Measurements from ENCODE around the gene AKR1B1.

The AKR1B1 gene

GRCh38 chr7:134446446-134446845 lies 12.5 kb downstream of the AKR1B1 start:
- no peak for DNase-seq

- DNase-seq, result no peak
These were observed 14.0 kb downstream of the AKR1B1 start for GRCh38 chr7:134444961-134445315.

DNA sequence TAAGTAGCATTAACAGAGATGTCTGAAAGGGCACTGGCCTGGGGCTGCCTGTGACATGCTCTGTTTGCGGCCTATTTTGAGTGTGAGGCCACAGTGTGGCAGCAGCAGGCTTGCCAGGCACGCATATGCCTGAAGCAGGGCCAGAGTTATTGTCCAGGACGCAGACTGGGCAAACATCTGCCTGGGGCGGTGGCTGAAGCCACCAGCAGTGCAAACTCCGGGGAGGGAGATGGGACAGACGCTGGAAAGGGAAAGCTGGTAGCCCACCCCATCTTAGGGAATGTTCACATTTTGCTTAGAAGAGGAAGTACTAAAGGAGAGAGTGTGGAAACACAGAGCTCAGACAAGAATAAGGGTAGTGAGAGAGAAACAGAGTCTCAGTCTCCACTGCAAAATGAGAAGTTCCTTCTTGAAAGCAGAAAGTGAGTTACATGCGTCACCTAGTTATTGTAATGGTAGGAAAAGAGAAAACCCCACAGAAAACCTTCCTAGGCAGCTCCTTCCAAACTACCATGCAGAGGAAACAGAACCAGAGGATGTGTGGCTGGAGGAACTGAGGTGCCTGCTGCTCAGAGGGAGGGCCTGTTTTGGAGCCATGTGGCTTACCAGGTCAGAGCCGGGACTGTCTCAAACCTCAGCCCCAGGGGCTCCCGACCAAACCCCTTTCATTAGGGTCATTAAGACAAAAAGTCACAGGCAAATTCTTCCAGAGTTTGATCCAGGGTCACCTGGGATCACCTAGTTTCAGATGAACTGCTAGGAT lies 14.5 kb downstream of the AKR1B1 start:
- peak in 38 of 51 donors; percentile 8 to 71 (median 40) for DNase-seq

GRCh38 chr7:134443396-134444070 lies 15.4 kb downstream of the AKR1B1 start:
- no peak for DNase-seq

DNA sequence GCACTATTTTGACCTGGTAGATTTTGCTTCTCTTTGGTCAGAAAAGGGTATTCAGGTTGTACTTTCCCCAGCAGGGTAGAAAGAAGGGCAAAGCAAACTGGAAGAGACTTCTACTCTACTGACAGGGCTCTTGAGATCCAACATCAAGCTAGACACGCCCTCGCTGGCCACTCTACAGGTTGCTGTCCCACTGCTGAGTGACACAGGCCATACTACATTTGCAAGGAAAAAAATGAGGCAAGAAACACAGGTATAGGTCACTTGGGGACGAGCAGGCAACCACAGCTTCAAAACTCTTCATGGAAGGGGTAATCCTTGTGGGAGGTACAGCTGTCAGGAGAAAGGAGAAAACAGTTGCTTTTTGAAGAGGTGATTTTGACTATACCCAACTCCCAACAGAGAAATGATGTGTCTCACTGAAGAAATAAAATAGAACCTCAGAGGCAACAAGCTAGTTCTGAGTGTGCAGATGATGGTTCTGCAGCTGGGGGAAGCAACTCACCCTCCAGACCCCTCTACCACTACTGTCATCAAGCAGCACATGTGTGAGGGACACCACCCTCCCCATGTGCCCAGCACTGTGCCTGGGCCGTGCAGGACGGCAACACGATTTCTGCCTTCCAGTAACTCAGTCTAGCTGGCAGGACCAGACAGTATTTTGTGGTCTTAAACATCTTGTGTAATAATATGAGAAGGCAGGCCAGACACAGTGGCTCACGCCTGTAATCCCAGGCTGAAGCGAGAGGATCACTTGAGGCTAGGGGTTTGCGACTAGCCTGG lies 16.3 kb downstream of the AKR1B1 start:
- DNase-seq, result no peak

DNA sequence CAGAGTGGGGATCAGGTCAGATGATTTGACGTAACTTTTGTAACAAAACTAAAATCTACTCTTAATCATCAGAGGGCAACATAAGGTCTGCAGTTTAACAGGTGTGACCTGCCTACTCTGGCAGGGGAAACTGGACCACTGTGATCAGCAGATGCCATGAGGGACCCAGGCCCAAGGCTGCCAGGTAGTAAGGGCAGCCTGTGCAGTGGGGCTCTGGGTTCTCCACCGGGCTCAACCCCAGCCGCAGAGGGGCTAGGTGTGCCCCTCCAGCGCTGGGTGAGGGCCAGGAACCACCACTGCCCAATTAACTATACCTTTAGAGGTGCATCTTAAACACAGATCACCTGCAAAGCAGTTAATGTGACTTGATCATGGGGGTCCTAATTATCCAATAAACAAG lies 17.6 kb downstream of the AKR1B1 start:
- DNase-seq, result no peak

GRCh38 chr7:134440476-134440875 lies 18.4 kb downstream of the AKR1B1 start:
- DNase-seq, result no peak

DNA sequence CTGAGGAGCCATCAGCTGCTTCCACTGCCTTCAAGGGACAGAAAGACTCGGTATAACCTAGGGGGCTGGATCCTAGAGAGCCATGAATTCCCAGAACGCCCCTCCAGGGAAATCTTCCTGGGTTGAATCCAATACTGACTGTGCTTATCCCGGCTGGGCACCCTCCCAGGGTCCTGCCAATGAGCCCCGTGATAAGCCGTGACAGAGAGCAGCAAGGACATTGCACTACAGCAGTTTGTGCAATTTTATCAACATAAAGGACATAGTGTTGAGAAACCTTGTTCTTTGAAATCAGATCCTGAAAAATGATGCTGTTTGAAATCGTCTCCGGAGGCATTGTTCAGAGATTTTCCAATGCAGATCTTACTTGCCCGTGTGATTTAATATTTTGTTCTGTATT lies 18.8 kb downstream of the AKR1B1 start:
- DNase-seq, result no peak

DNA sequence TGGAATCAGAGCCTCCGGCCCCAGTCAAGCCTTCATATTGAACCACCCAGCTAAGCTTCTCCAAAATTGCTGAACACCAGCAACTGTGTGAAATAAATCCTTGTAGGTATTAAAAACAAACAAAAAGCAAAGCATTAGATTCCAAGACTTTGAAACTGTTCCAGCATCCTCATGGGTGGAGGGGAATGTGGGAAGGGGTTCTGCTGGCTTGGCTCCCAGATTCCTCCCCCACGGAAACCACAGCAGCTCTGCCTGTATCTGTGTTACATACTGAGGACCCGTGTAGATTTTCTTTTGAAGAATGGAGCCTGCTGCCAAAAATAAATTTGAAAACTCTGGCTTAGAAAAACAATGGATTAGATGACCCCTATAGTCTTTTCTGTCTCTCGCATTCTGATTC lies 20.0 kb downstream of the AKR1B1 start:
- no peak for DNase-seq

GRCh38 chr7:134435161-134435920 lies 23.6 kb downstream of the AKR1B1 start:
- DNase-seq, result no peak

DNA sequence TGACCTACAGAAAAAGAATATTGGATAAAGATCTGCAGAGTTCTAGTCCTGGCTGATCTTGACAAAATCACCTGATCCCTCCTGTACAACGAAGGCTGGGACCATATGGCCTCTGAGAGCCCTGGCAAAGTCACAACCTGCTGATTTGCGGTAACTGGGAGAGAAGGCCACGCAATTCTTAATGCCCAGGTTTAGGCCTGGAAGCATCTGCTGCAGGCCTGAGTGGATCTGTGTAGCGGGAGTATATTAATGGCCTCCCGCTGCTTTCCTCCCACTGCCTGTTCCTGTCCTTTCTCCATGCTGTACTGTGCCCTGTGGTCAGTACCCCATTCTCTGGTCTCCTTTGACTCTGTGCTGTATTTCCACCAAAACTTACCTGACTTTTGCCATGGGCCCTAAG lies 24.2 kb downstream of the AKR1B1 start:
- DNase-seq, result no peak

DNA sequence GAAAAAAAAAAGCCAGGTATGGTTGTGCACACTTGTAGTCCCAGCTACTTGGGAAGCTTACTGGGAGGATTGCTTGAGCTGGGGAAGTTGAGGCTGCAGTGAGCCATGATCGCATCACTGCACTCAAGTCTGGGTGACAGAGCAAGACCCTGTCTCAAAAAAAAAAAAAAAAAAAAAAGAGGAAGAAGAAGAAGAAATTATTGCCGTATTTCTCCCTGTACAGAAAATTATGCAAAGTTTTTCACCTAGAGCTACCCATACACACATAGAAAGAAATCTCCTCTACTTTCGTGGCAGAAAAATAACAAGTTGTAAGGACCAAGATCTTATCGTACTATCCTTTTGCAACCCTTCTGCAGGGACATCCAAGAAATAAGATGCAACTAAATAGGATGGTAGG lies 25.5 kb downstream of the AKR1B1 start:
- DNase-seq, result no peak

DNA sequence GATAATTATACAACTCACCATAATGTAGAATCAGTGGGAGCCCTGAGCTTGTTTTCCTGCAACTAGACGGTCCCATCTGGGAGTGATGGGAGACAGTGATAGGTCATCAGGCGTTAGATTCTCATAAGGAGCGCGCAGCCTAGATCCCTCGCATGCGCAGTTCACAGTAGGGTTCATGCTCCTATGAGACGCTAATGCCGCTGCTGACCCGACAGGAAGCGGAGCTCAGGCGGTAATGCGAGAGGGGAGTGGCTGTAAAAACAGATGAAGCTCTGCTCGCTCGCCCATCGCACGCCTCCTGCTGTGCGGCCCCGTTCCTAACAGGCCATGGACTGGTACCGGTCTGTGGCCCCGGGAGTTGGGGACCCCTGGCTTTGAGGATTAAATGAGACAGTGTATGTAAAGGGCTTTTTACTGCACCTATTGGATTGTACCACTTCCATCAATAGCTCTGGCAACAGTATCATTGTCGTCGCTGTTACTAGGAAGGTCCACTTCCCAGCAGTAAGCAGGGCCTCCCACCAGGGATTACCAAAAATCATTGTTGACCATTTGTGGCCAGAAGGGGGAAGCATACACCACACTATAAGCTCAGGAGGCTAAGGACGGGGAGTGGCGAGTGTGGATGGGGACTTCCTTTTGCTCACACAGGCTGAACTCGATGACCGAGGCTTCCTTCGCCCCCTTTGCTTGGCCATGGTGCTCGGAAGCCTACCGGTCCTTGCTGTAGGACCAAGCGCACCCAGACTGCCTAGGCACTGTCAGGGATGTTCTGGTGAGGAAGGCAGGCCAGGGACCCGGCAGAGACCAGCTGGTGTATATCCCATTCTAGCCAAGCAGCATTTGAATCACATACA lies 26.4 kb downstream of the AKR1B1 start:
- peak; percentile 22 to 90 (median 66) for DNase-seq

DNA sequence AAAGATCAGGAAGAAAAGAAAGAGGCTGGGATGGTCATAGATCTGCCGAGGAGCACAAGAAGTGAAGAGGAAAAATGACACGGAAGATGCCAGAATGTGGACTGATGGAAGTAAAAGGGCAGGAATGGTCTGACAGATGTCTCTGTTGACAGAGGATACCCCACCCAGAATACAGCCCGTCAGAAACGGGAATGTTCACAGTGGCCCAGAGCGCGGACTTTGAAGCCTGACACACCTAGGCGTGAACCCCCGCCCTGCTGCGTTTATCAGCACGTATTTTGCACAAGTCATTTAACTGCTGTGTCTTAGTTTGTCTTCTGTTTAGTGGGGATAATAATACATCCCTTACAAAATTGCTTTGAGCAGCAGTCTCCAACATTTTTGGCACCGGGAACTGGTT lies 27.1 kb downstream of the AKR1B1 start:
- no peak for DNase-seq

DNA sequence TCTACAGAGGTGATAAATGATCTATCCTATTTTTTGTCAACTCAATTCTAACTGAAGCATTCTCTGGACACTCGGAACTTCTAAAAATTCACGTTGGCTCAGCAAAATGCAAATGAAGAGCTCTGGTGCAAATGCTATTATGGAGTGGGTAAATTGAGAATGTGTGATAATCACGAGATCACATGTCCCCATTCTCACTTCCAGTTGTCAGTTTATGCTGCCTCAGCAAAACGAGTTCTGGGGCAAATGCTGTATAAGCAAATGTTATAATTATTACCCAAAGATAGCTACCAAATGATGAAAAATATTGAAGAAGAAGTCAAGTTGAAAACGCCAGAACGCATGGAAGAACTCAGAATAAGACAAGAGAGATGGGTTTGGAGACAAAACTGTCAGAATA lies 29.4 kb downstream of the AKR1B1 start:
- DNase-seq, result no peak

DNA sequence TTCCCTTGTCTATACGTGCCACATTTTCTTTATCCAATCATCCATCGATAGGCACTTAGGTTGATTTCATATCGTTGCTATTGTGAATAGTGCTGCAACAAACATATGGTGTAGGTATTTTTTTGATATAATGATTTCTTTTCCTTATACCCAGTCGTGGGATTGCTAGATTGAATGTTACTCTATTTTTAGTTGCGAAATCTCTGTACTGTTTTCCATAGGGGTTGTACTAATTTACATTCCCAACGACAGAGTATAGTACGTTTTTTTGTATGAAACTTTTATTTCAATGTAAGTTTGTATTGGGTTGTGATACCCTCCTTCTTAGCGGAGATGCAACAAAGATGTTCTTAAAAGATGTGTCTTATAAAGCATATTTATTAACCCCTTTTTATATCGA lies 30.0 kb downstream of the AKR1B1 start:
- no peak for DNase-seq

GRCh38 chr7:134427896-134428295 lies 31.0 kb downstream of the AKR1B1 start:
- DNase-seq, result no peak

DNA sequence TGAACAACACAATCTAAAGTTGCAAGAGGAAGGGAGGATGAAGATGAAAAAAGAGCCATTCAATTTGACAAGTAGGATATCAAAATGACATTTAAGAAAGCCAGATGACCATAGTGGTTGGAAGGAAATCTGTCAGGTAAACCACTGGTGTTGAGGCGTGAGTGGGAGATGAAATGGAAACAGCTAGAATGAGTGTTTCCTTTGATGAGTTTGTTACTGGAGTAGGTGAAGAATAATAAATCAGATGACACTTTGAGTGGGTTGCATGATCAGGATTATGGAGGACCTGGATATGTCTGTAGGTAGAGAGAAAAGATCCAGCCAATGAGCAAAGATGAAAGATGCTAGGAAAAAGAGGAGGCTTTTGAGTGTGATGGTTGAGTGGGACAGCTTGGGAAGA lies 33.1 kb downstream of the AKR1B1 start:
- no peak for DNase-seq

DNA sequence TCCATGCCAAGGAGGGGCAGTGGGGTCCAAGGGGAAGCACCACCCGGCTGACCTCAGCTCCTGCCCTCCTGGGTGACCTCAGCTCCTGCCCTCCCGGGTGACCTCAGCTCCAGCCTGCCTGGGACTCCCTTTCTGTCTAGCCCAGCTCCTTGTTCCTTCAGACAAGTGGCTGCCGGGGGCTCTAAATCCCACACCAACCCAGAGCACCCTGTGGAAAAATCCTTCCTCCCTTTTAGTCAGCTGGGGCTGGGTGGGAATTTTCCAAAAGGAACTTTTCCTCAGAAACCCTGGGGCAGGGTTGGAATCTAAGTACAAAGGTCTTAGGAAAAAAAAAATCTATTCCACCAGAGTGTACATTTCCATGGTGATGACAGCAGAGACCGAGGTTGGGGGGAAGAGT lies 36.3 kb downstream of the AKR1B1 start:
- DNase-seq, result no peak

- no peak for DNase-seq
These were observed 36.9 kb downstream of the AKR1B1 start for GRCh38 chr7:134422008-134422407.
